Activated CD4-positive, alpha-beta T cell treated with anti-CD3 and anti-CD28 coated beads, Interleukin-2, Interleukin-6, amounts not matched to agents 100 ng/mL and 50 ng/mL, durations not matched to agents 16 hours and 8 hours (primary cell): ENCODE measurements around the gene DENND2A.
"Not testable (repeated sequence)": the region's sequence is repeated elsewhere in the genome, so short reads cannot be mapped to it uniquely, and the experiment has no call there.

Experiments used
- DNase-seq: peaks from one replicate; pipeline ENCODE4 v3.0.0-alpha.2; 2020

DENND2A gene

GRCh38 chr7:140640727-140641523 is at the start of gene DENND2A:
TSS of gene DENND2A (minus strand) at chr7:140640813. CDS start at chr7:140602397, 38,416 bp downstream.
- DNase-seq = no peak

GRCh38 chr7:140689199-140690152 is 48.9 kb upstream of the DENND2A start:
- DNase-seq = no peak

GRCh38 chr7:140688341-140688740 is 47.7 kb upstream of the DENND2A start:
- no peak for DNase-seq

- DNase-seq = no peak
These were observed 46.3 kb upstream of the DENND2A start for GRCh38 chr7:140686921-140687320.

- no peak for DNase-seq
These were observed 44.9 kb upstream of the DENND2A start for GRCh38 chr7:140685407-140686087.

- no peak for DNase-seq
These were observed 43.7 kb upstream of the DENND2A start for GRCh38 chr7:140684066-140684950.

- DNase-seq = no peak
These were observed 43.0 kb upstream of the DENND2A start for GRCh38 chr7:140683657-140684056.

- no peak for DNase-seq
These were observed 41.2 kb upstream of the DENND2A start for GRCh38 chr7:140681766-140682165.

GRCh38 chr7:140680886-140681285 is 40.3 kb upstream of the DENND2A start:
- DNase-seq = no peak

GRCh38 chr7:140679186-140679585 is 38.6 kb upstream of the DENND2A start:
- no peak for DNase-seq

- no peak for DNase-seq
These were observed 38.2 kb upstream of the DENND2A start for GRCh38 chr7:140678816-140679130.

- DNase-seq = no peak
These were observed 37.6 kb upstream of the DENND2A start for GRCh38 chr7:140678081-140678815.

- DNase-seq = no peak
These were observed 36.9 kb upstream of the DENND2A start for GRCh38 chr7:140677496-140677895.

GRCh38 chr7:140676956-140677355 is 36.3 kb upstream of the DENND2A start:
- DNase-seq = not testable (repeated sequence)

- no peak for DNase-seq
These were observed 35.7 kb upstream of the DENND2A start for GRCh38 chr7:140676306-140676705.

GRCh38 chr7:140675726-140676125 is 35.1 kb upstream of the DENND2A start:
- DNase-seq = no peak

GRCh38 chr7:140674899-140675701 is 34.5 kb upstream of the DENND2A start:
- DNase-seq = no peak

- DNase-seq = no peak
These were observed 33.8 kb upstream of the DENND2A start for GRCh38 chr7:140674356-140674800.

- no peak for DNase-seq
These were observed 33.2 kb upstream of the DENND2A start for GRCh38 chr7:140673774-140674155.

GRCh38 chr7:140673063-140673773 is 32.6 kb upstream of the DENND2A start:
- DNase-seq = peak; percentile 58
